ENCODE measurements around the gene LHX3.
"Not testable (repeated sequence)": the region's sequence is repeated elsewhere in the genome, so short reads cannot be mapped to it uniquely, and the experiment has no call there.

LHX3 gene

GRCh38 chr9:136242918-136243525 lies 38.1 kb upstream of the LHX3 start:
- H3K4me3 ChIP-seq (ENCODE audit: low read length) = no peak overlapping the region
- DNase-seq (ENCODE audit: low read depth, low spot score) = no peak

GRCh38 chr9:136242248-136242647 lies 37.3 kb upstream of the LHX3 start:
- H3K4me3 ChIP-seq (ENCODE audit: low read length) = no peak overlapping the region
- DNase-seq (ENCODE audit: low read depth, low spot score) = no peak

DNA sequence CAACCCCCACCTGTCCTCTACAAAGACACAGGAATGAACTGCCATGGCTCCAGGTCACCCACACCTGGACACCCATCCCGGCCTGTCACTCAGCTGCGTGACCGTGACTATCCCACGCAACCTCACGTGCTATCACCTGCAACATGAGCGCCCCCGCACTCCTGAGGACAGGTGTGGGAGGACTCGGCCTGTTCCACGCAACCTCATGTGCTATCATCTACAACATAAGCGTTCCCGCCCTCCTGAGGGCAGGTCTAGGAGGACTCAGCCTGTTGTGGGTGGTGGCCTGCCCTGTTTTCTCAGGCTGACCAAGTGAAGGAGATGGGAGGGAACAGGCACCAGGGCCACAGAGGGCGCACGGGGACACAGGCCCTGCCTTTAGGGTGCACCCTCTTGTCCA lies 36.6 kb upstream of the LHX3 start:
- no peak overlapping the region for H3K4me3 ChIP-seq (ENCODE audit: low read length)
- no peak for DNase-seq (ENCODE audit: low read depth, low spot score)

DNA sequence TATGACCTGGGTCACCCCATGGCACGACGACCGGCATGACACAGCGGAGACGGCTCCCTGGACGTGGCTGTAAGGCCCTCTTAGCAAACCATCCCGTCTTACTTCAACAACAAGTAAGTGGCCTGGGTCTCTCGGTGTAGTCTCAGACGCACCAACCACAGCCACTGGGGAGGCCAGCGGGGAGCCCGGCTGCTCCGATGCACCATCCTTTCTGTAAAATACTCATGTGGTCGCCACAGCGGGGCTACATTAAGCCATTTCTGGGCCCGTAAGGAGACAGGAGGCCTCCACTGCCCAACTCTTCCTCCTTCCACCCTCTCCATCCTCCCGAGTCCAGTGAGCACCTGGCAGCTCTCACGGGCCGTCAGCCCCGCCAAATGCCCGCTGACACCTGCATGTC lies 36.0 kb upstream of the LHX3 start:
- DNase-seq (ENCODE audit: low read depth, low spot score) = no peak
- H3K4me3 ChIP-seq (ENCODE audit: low read length) = no peak overlapping the region

- DNase-seq (ENCODE audit: low read depth, low spot score) = no peak
- no peak overlapping the region for H3K4me3 ChIP-seq (ENCODE audit: low read length)
These were observed 35.0 kb upstream of the LHX3 start for GRCh38 chr9:136239983-136240330.

DNA sequence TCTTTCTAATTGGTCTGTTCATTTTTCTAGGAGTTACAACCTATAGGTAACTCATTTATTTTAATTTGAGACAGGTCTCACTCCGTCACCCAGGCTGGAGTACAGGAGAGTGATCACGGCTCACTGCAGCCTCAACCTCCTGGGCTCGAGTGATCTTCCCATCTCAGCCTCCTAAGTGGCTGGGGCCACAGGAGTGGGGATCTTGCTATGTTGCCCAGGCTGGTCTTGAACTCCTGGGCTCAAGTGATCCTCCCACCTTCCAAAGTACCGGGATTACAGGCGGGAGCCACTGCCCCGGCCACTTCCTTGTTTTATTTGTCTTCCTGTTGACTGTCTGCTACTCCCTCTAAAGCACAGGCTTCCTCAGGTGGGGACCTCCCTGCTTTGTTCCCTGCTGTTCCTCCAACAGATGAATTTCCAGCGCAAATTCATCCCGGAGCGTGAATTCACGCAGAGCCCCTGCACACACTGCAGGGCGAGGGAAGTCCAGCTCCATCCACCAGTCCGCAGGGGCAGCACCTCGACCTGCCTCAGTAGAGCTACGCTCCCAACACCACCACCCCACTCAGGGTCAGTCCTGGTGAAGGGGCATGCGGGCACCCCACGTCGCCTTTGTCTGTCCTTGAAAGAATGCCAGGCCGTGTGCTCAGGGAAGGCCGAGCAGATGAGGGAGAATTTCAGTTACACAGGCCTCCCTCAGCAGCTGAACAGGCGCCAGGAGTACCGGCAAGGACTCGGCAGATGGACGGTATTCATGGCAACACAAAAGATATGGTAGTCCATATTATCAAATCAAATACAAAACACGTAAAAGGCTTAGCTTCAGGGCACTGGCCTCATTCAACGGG lies 34.4 kb upstream of the LHX3 start:
- DNase-seq (ENCODE audit: low read depth, low spot score) = no peak
- H3K4me3 ChIP-seq (ENCODE audit: low read length) = no peak overlapping the region

GRCh38 chr9:136238342-136238732 lies 33.4 kb upstream of the LHX3 start:
- DNase-seq (ENCODE audit: low read depth, low spot score) = no peak
- H3K4me3 ChIP-seq (ENCODE audit: low read length) = no peak overlapping the region

- no peak for DNase-seq (ENCODE audit: low read depth, low spot score)
- no peak overlapping the region for H3K4me3 ChIP-seq (ENCODE audit: low read length)
These were observed 32.8 kb upstream of the LHX3 start for GRCh38 chr9:136237486-136238341.

DNA sequence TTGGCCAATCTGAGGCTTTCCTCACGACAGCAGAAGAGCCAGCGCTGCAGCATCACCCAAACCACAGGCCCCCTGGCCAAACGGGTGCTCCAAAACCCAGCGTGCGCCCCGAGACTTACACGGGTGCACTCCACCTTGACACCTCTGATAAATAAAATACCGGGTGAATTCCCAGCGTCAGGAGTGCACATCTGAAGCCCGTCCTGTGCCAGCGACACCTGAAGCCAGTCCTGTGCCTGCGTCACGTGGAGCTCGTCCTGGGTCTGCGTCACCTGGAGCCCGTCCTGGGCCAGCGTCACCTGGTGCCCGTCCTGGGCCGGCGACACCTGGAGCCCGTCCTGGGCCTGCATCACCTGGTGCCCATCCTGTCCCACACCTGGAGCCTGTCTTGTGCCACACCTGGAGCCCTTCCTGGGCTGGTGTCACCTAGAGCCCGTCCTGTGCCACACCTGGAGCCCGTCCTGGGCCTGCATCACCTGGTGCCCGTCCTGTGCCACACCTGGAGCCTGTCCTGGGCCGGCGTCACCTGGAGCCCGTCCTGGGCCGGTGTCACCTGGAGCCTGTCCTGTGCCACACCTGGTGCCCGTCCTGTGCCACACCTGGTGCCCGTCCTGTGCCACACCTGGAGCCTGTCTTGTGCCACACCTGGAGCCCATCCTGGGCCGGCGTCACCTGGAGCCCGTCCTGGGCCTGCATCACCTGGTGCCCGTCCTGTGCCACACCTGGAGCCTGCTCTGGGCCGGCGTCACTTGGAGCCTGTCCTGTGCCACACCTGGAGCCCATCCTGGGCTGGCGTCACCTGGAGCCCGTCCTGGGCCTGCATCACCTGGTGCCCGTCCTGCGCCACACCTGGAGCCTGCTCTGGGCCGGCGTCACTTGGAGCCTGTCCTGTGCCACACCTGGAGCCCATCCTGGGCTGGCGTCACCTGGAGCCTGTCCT lies 31.8 kb upstream of the LHX3 start:
- H3K4me3 ChIP-seq (ENCODE audit: low read length); DNase-seq (ENCODE audit: low read depth, low spot score): not testable (repeated sequence)

DNA sequence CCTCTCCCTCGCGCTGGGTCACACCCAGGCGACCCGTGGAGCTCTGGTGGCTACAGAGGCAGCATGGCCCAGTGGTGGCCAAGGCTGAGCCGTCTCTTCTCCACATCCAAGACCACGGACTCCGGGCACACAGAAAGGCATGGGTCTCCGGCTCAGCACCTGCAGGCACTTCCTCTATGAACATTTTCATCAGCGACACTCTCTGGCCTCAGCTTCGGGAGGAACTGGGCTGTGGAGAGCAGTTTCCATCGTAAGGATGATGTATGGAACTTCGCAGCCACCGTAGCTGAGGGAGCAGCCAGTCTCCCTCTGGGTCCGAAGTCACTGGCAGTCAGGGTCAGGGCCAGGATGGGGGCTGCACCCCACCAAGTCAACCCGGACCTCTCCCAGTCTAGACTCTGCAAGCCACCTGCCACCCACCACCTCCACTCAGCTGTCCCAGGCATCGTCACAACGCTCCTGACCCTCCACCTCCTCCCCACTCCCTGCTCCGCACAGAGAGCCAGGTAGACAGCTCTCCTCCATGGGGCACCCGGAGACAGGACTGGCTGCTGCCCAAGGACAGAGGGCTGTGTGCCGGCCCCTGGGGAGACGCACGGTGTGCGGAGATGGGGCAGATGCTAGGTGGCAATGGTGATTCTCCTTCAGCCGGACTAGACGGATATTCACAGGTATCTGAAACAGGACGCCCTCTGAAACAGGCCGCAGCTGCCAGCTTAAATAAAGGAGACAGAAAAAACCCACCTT lies 31.0 kb upstream of the LHX3 start:
- H3K4me3 ChIP-seq (ENCODE audit: low read length) = no peak overlapping the region
- no peak for DNase-seq (ENCODE audit: low read depth, low spot score)

DNA sequence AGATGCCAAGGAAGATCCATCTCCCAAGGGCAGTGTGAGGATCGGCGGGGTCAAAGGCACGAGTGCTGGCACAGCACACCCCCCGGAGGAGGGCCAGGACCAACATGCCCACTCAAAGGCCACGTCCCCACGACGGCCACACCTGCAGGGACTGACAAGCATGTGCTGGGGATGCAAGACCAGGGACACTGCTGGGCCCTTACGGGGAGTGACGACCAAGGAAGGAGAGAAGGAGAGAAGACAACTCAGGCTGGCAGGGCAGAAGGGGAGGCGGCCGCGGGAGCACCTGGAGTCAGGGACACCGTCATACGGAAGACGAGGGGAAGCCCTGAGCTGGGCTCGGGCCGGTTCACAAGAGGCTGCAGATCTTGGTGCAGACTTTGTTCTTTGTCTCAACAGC lies 30.2 kb upstream of the LHX3 start:
- no peak for DNase-seq (ENCODE audit: low read depth, low spot score)
- H3K4me3 ChIP-seq (ENCODE audit: low read length) = no peak overlapping the region

GRCh38 chr9:136234597-136234996 lies 29.7 kb upstream of the LHX3 start:
- no peak for DNase-seq (ENCODE audit: low read depth, low spot score)
- H3K4me3 ChIP-seq (ENCODE audit: low read length) = no peak overlapping the region

DNA sequence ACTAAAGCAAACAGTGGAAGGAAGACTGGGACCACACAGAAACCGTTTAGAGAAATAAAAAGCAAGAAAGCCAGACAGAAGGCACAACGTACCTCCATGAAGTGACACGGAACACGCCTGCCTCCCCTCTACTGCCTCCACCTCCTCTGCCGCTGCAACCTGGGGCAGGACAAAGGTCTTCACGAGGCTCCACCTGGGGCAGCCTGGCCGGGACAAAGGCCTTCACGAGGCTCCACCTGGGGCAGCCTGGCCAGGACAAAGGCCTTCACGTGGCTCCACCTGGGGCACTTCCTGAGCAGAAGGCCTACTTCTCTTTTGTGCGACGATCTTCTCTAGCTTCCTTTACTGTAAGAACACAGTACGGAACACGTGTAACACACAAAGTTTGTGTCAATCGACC lies 28.9 kb upstream of the LHX3 start:
- no peak overlapping the region for H3K4me3 ChIP-seq (ENCODE audit: low read length)
- no peak for DNase-seq (ENCODE audit: low read depth, low spot score)

DNA sequence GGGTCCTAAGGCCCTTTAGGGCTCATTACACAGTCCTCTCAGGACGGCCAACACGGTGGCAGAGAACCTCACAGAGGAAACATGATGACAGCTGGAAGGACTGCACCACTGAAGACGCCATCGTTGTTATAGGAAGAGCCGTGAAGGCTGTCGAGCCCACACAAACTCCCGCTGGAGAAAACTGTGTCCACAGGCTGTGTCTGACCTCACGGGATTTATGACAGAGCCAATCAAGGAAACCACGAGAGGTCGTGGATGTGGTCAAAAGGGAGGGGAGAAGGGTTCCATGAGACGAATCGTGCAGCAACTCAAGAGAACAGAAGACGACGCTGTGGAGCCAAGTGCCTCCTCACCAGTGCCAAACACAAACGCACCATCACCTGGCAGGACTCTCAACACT lies 28.5 kb upstream of the LHX3 start:
- DNase-seq (ENCODE audit: low read depth, low spot score) = no peak

DNA sequence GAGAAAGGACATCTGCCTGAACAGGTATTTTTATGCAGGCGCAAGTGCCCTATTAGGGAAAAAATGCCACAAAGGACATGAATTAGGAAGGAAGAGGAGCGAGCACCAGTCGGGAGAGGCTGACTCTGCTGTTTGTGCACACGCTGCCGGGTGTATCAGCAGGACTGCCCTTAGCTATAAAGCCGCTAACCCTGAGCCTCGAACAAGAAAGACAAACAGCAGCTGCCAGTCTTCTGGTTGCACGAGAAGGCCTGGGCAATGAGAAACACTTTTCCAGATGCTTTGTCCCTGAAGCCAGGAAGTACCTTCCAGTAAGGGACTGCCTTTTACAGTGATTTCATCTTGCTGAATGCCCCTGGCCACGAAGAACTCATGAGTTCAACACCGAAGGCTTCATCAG lies 28.0 kb upstream of the LHX3 start:
- DNase-seq (ENCODE audit: low read depth, low spot score) = no peak
- H3K4me3 ChIP-seq (ENCODE audit: low read length) = no peak overlapping the region

More for the DNA sequence above, 28.5 kb upstream of the LHX3 start:
- H3K4me3 ChIP-seq (ENCODE audit: low read length) = no peak overlapping the region

- no peak overlapping the region for H3K4me3 ChIP-seq (ENCODE audit: low read length)
- DNase-seq (ENCODE audit: low read depth, low spot score) = no peak
These were observed 26.8 kb upstream of the LHX3 start for GRCh38 chr9:136231478-136232297.

GRCh38 chr9:136230773-136231172 lies 25.8 kb upstream of the LHX3 start:
- H3K4me3 ChIP-seq (ENCODE audit: low read length) = no peak overlapping the region
- DNase-seq (ENCODE audit: low read depth, low spot score) = no peak

DNA sequence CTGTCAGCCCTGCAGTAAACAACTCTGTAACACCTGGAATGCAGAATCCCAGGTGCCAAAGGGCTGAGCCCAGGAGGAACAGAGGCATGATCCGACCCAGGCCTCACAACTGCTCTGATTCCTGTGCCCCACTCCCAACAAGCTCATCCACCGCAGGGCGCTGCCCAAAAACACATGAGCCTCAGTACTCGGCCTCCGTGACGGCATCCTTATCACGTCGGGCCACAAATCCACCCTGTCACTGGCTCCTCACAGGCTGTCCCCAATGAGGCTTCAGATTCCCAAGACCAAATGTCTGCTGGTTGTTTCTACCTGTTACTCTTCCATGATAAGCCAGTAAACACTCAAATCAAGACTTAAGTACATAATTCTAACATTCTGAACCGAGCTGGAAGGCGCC lies 25.4 kb upstream of the LHX3 start:
- no peak overlapping the region for H3K4me3 ChIP-seq (ENCODE audit: low read length)
- DNase-seq (ENCODE audit: low read depth, low spot score) = no peak

All from Jurkat, Clone E6-1 (cell line).